ENCODE results near the gene BCL7A.
A peak's percentile ranks its signal among the peaks of the same experiment; 100 is the strongest.

BCL7A gene

GRCh38 chr12:122079532-122080081, 57.9 kb downstream of the BCL7A start:
- DNase-seq = no peak

- peak in 1 of 2 experiments; percentile 71 for DNase-seq
Observed at GRCh38 chr12:122080149-122081082, 58.7 kb downstream of the BCL7A start.

GRCh38 chr12:122081083-122081696, 59.5 kb downstream of the BCL7A start:
- no peak for DNase-seq

DNA sequence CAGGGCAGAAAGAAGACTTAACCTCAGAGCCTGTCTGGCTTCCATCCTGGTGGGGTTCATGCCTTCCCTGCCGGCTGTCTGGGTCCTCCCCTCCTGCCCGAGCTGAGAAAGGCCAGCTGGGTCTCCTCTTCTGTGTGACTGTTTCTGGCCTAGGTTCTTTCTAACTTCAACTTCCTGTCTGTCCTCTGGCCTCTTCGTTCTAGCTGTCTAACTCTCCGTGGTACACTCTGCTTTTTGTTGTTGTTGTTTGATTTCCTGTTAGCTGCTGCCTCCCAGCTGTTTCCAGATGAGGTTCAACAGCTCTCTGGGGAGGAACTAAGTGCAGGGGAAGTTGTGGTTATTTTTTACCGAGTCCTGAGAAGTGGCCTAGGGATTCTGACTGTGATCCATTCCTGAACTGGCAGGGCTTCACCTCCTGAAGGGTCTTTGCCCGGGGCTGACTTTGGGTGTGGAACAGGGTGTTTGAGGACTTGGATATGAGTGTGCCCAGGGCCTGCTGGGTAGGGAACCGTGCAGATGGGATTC, 60.1 kb downstream of the BCL7A start:
- DNase-seq = no peak

DNA sequence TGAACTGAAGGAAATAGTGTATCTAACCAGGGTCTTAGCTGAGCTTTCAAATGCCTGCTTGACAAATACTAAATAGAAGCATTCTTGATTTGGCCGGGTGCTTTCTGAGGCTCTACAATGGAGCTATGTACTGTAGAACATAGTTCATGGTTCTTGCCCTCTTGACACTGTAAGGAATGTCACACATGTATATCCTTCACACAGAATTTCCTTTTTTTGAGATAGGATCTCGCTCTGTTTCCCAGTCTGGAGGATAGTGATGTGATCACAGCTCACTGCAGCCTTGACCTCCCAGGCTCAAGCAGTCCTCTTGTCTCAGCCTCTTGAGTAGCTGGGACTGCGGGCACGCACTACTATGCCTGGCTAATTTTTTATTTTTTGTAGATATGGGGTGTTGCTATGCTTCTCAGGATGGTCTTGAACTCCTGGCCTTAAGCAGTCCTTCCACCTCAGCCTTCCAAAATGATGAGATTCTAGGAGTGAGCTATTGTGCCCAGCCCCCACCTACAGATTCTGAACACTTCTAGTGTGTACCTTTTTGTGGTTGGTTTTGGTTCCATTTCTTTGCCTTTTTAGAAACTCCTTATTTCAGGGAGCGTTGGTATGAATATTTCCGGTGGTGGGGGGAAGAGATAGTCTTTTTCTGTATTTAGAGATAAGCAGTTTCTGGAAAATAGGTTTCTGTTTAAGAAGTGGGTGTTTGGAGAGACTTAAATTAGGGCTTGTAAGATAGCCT, 61.1 kb downstream of the BCL7A start:
- DNase-seq = no peak

DNA sequence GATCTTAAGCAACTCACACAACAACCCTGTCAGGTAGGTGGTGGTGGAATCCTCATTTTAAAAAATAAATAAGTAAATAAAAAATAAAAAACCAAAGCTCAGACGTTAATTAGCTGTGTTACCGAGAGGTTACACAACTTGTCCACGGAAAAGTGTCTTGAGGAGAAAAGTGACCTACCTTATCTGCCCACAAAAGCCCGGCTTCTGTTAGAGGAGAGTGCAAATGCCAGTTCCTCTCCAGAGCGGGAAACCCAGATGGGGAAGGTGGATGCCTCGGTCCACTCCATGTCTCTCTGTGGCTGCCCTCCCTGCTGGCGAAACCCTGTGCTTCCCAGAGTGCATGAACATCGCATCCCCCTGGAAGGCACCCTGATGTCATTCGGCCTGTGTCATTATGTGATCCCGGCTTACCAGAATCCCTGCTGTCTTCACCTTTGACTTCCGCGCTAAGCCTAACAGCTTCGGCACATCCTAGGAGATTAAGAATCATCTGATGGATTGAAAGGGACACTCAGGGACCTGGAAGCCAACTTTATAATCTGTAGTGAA, 63.2 kb downstream of the BCL7A start:
- DNase-seq = no peak

DNA sequence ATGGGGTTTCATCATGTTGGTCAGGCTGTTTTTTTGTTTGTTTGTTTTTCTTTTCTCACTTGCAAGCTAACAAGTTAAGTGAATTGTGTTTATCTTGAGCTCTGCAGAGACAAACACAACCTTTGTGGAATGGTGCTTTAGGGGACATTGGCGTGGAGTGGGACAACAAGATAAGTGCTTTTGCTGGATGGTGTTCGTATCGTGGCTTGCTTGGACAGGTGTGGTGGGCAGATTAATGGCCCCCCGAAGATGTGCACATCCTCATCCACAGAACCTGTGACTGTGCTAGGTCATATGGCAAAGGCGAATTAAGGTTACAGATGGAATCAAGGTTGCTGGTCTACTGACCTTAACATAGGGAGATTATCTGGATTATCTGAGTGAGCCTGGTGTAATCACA, 63.9 kb downstream of the BCL7A start:
- DNase-seq = no peak

- no peak for DNase-seq
Observed at GRCh38 chr12:122086116-122086515, 64.4 kb downstream of the BCL7A start.

DNA sequence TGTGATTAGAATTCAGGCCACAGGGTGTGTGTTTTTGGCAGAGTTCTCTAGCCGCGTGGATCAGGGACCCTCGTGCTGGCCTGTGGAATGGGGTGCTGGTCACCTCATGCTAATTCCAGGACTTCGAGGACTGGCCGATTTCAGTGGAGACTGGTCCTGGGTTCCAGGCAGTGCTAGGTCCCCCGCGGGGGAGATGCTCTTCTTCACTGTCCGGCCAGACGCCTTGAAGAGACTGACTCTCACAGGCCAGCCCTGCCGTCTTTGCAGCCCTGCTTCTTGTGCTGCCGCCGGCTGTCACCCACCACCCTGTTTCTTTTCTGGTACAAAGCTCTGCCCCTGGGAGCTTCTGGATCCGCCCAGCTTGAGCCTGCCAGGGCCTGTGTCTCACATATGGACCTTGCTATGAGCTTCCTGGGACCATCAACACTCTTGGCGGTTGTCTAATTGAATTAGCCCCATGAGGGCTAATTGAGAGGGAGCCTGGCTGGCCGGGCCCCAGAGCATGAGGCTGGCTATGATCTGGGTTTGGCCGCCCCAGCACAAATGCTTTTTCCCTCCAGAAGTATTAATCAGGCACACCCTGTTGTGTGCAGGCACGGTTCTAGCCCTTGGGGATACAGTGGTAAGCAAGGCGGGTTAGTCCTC, 65.1 kb downstream of the BCL7A start:
- DNase-seq = peak in 1 of 2 experiments; percentile 33

DNA sequence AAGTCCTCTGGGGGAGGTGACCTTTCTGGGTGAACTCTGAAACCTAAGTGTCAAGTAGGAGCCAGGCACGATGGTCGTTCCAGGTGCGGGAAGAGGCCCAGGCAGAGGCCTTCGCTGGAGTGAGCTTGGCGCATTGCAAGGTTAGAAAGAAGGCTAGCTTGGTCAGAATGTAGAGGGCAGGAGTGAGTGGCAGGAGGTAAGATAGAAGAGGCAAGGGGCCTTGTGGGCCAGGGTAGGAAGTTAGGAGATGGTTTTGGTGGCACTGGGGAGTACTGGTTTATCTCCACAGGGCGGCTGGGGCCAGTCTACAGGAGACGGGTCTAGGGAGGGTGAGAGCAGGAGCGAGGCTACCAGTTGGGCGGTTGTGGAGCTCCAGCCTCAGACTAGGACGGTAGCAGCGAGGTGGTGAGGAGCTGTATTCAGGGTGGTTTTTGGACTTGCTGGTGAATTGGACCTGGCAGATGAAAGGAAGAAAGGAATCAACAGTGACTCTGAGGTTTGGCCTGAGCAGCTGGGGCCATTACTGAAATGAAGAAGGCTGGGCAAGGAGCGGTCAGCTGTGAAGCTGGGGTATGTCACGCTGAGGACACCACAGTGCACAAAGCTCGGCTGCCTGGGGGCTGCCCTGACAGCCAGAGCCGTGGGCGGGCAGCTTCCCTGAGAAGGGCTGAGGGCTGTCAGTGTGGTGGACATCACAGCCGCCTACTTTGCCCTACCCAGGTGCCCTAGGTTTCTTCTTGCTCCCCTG, 65.9 kb downstream of the BCL7A start:
- DNase-seq = no peak

- no peak for DNase-seq
Observed at GRCh38 chr12:122088179-122088810, 66.6 kb downstream of the BCL7A start.

DNA sequence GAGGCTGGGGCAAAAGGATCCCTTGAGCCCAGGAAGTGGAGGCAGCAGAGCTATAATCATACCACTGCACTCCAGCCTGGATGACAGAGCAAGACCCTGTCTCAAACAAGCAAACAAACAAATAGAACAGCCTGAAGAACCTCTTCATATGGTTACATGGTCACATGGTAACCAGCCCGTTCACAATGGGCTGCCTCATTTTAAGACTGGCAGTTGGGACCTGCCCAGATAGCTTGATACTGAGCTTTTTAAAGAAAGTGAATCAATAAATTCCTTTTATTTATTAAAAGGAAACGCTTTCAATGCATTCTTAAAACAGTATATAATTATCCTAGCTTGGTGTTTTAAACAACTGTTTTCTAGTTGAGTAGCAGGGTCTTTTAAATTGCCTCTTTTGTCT, 67.4 kb downstream of the BCL7A start:
- DNase-seq = no peak

DNA sequence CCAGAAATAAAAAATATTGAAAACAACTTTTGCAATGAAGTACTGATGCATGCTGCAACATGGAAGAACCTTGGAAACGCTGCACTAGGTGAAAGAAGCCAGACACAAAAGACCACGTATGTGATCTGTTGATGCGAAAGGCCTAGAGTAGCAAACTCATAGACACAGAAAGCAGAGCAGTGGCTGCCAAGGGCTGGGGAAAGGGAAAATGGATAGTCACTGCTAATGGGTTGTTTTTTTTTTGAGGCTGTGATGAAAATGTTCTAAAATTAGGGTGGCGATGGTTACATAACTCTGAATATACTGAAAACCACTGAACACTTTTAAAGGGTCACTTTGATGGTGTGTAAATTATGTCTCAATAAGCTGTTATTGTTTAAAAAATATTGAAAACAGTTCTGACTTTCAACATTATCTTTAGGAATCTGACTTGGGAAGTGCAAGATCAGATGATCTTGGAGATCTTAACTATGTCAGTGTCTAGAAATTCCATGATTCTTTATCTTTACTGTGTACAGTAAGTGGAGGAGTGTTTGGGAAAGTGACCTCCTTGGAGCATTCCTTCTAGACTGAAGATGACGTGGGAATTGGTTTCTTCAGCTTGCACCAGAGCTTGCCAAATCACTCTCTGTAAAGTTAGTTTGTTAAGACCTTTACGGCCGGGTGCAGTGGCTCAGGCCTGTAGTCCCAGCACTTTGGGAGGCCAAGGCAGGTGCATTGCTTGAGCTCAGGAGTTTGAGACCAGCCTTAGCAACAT, 69.3 kb downstream of the BCL7A start:
- no peak for DNase-seq

DNA sequence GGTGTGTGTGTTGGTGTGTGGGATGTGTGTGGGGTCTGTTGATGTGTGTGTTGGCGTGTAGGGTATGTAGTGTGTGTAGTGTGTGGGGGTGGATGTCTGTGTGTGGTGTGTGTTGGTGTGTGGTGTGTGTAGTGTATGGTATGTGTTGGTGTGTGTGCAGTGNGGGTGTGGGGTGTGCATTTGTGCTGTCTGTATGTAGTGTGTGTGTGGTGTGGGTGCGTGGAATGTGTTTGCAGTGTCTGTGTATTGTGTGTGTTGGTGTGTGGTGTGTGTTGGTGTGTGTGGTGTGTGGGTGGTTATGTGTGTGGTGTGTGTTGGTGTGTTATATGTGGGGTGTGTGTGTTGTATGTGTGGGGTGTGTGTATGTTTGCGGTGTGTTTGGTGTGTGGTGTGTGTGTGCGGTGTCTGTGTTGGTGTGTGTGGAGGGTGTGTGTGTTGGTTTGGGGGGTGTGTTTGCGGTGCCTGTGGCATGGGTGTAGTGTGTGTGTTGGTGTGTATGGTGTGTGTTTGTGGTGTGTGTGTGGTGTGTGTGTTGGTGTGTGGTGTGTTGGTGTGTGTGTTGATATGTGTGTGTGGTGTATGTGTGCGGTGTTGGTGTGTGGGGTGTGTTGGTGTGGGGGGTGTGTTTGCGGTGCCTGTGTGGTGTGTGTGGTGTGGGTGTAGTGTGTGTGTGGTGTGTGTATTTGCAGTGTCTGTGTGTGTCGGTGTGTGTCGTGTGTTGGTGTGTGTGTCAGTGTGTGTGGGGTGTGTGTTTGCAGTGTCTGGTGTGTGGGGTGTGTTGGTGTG, 71.6 kb downstream of the BCL7A start:
- no peak for DNase-seq

DNA sequence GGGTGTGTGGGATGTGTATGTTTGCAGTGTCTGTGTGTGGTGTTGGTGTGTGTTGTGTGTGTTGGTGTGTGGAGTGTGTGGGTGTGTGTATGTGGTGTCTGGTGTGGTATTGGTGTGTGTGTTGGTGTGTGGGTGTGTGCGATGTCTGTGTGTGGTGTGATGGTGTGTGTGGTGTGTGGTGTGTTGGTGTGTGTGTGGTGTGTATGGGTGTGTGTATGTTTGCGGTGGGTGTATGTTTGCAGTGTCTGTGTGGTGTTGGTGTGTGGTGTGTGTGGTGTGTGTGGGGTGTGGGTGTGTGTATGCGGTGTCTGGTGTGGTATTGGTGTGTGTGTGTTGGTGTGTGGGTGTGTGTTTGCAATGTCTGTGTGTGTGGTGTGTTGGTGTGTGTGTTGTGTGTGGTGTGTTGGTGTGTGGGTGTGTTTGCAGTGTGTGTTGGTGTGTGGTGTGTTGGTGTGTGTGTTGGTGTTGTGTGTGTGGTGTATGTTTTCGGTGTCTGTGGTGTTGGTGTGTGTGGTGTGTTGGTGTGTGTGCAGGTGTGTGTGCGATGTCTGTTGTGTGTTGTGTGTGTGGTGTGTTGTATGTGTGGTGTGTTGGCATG, 72.6 kb downstream of the BCL7A start:
- DNase-seq = no peak

GRCh38 chr12:122094735-122095631, 73.3 kb downstream of the BCL7A start:
- DNase-seq = peak in 1 of 2 experiments; percentile 25

- no peak for DNase-seq
Observed at GRCh38 chr12:122096014-122096413, 74.3 kb downstream of the BCL7A start.
